OCI-LY7 (cell line): ENCODE data around the gene TMED8.

Experiments
- EZH2phosphoT487 ChIP-seq: fragments of 200-600 bp; sonication (generic); IDR thresholded peaks from 2 replicates; pipeline ENCODE4 v1.6.1; 2018; ENCODE audit warnings: low read depth, borderline replicate concordance, mild to moderate bottlenecking, mixed run types, antibody characterized with exemption, low read length, moderate library complexity, mixed read lengths
- TF ChIP-seq, protein P1 (sequence below): fragments of 200-600 bp; sonication (generic); conservative IDR thresholded peaks from 2 replicates; pipeline ENCODE4 v1.5.1; 2014; ENCODE audit warnings: mild to moderate bottlenecking, antibody characterized with exemption, low read length, moderate library complexity, mixed read lengths

GRCh38 chr14:77406718-77407117 lies 29.8 kb upstream of the TMED8 start:
- TF ChIP-seq, protein P1, sequence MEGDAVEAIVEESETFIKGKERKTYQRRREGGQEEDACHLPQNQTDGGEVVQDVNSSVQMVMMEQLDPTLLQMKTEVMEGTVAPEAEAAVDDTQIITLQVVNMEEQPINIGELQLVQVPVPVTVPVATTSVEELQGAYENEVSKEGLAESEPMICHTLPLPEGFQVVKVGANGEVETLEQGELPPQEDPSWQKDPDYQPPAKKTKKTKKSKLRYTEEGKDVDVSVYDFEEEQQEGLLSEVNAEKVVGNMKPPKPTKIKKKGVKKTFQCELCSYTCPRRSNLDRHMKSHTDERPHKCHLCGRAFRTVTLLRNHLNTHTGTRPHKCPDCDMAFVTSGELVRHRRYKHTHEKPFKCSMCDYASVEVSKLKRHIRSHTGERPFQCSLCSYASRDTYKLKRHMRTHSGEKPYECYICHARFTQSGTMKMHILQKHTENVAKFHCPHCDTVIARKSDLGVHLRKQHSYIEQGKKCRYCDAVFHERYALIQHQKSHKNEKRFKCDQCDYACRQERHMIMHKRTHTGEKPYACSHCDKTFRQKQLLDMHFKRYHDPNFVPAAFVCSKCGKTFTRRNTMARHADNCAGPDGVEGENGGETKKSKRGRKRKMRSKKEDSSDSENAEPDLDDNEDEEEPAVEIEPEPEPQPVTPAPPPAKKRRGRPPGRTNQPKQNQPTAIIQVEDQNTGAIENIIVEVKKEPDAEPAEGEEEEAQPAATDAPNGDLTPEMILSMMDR: no peak
- no peak for TF ChIP-seq EZH2phosphoT487
